ENCODE data around the gene DOCK8. TPM values are rescaled to one million over a fixed set of nuclear protein-coding genes. Genes with fewer than 3 reads are reported as not detected.

The DOCK8 gene
- total RNA-seq, 1 donor from 2014 or later: 0.54 TPM

- Histone ChIP-seq H3K9me3 (ENCODE audit: low read depth) (no peaks in the 10 kb centered on the region), H3K9ac (no peak overlapping the region), H3K4me1 (peaks cover 13% of the 10 kb centered on the region), H3F3A (ENCODE audit: low read depth) (peaks cover 9% of the 10 kb centered on the region), H3K27me3 (no peaks in the 10 kb centered on the region), H2AFZ (replicated peaks) (no peak overlapping the region), H4K20me1 (ENCODE audit: low read depth) (no peaks in the 10 kb centered on the region), H3K4me2 (no peak overlapping the region), H3K27ac (no peak overlapping the region), H3K36me3 (no peaks in the 10 kb centered on the region), H3K4me3 (no peak overlapping the region), H3K79me2 (ENCODE audit: low read depth) (no peaks in the 10 kb centered on the region)
- peaks cover 5% of the 10 kb centered on the region for H3K27me3 Mint-ChIP-seq (ENCODE audit: insufficient read depth, low read depth)
- H3K27ac Mint-ChIP-seq: no peak overlapping the region
- DNase-seq (ENCODE audit: low spot score): no peak
- H3K36me3 Mint-ChIP-seq: peaks cover 2% of the 10 kb centered on the region
- no peak overlapping the region for H3K4me3 Mint-ChIP-seq
- TF ChIP-seq EZH2phosphoT487 (IDR thresholded peaks at IDR 0.05) (no peak), EZH2 (IDR thresholded peaks at IDR 0.05) (no peak), CTCF (IDR thresholded peaks at IDR 0.05) (no peak)
- H3K9me3 Mint-ChIP-seq: peaks cover 4% of the 10 kb centered on the region
- peaks cover 3% of the 10 kb centered on the region for H3K4me1 Mint-ChIP-seq
Measured at GRCh38 chr9:438961-439768, 224.5 kb downstream of the DOCK8 start.

GRCh38 chr9:441126-441525 is 226.5 kb downstream of the DOCK8 start:
- no peak overlapping the region for H2AFZ ChIP-seq (replicated peaks)
- DNase-seq (ENCODE audit: low spot score): no peak
- no peaks in the 10 kb centered on the region for H3K9me3 ChIP-seq (ENCODE audit: low read depth)
- Mint-ChIP-seq H3K4me1 (peaks cover 16% of the 10 kb centered on the region), H3K36me3 (peaks cover 9% of the 10 kb centered on the region), H3K27ac (no peak overlapping the region), H3K9me3 (peaks cover 12% of the 10 kb centered on the region), H3K4me3 (no peak overlapping the region), H3K27me3 (ENCODE audit: insufficient read depth, low read depth) (peaks cover 5% of the 10 kb centered on the region)
- no peaks in the 10 kb centered on the region for H3K79me2 ChIP-seq (ENCODE audit: low read depth)
- H3F3A ChIP-seq (ENCODE audit: low read depth): peaks cover 9% of the 10 kb centered on the region
- peaks cover 13% of the 10 kb centered on the region for H3K4me1 ChIP-seq
- H4K20me1 ChIP-seq (ENCODE audit: low read depth): no peaks in the 10 kb centered on the region
- no peak overlapping the region for H3K27ac ChIP-seq
- H3K27me3 ChIP-seq: no peaks in the 10 kb centered on the region
- H3K36me3 ChIP-seq: no peaks in the 10 kb centered on the region
- TF ChIP-seq EZH2 (IDR thresholded peaks at IDR 0.05): no peak
- TF ChIP-seq CTCF (IDR thresholded peaks at IDR 0.05): no peak
- no peak for TF ChIP-seq EZH2phosphoT487 (IDR thresholded peaks at IDR 0.05)
- H3K4me3 ChIP-seq: no peak overlapping the region
- no peak overlapping the region for H3K9ac ChIP-seq
- no peak overlapping the region for H3K4me2 ChIP-seq

GRCh38 chr9:444528-444927 is 229.9 kb downstream of the DOCK8 start:
- TF ChIP-seq EZH2phosphoT487 (IDR thresholded peaks at IDR 0.05): no peak
- Mint-ChIP-seq H3K36me3 (peaks cover 9% of the 10 kb centered on the region), H3K4me3 (no peak overlapping the region), H3K27ac (no peak overlapping the region), H3K9me3 (peaks cover 14% of the 10 kb centered on the region), H3K4me1 (peaks cover 16% of the 10 kb centered on the region), H3K27me3 (ENCODE audit: insufficient read depth, low read depth) (peaks cover 5% of the 10 kb centered on the region)
- H3K36me3 ChIP-seq: no peaks in the 10 kb centered on the region
- no peak overlapping the region for H3K27ac ChIP-seq
- no peaks in the 10 kb centered on the region for H4K20me1 ChIP-seq (ENCODE audit: low read depth)
- H3K4me1 ChIP-seq: peaks cover 13% of the 10 kb centered on the region
- no peaks in the 10 kb centered on the region for H3K79me2 ChIP-seq (ENCODE audit: low read depth)
- peaks cover 9% of the 10 kb centered on the region for H3F3A ChIP-seq (ENCODE audit: low read depth)
- no peak overlapping the region for H3K4me3 ChIP-seq
- H3K9me3 ChIP-seq (ENCODE audit: low read depth): no peaks in the 10 kb centered on the region
- H3K4me2 ChIP-seq: no peak overlapping the region
- peak; percentile 20 for DNase-seq (ENCODE audit: low spot score)
- no peaks in the 10 kb centered on the region for H3K27me3 ChIP-seq
- H2AFZ ChIP-seq (replicated peaks): no peak overlapping the region
- H3K9ac ChIP-seq: no peak overlapping the region

- TF ChIP-seq CTCF (IDR thresholded peaks at IDR 0.05) (no peak), EZH2 (IDR thresholded peaks at IDR 0.05) (no peak), EZH2phosphoT487 (IDR thresholded peaks at IDR 0.05) (no peak)
- H3K27ac ChIP-seq: no peak overlapping the region
- Mint-ChIP-seq H3K4me1 (peaks cover 16% of the 10 kb centered on the region), H3K27ac (peak overlapping the region; percentile 47), H3K9me3 (peaks cover 14% of the 10 kb centered on the region), H3K36me3 (peaks cover 9% of the 10 kb centered on the region), H3K27me3 (ENCODE audit: insufficient read depth, low read depth) (peaks cover 5% of the 10 kb centered on the region), H3K4me3 (no peak overlapping the region)
- no peak for DNase-seq (ENCODE audit: low spot score)
- H3K4me3 ChIP-seq: no peak overlapping the region
- H2AFZ ChIP-seq (replicated peaks): no peak overlapping the region
- H3K27me3 ChIP-seq: no peaks in the 10 kb centered on the region
- H3K4me2 ChIP-seq: no peak overlapping the region
- H3K9me3 ChIP-seq (ENCODE audit: low read depth): no peaks in the 10 kb centered on the region
- no peaks in the 10 kb centered on the region for H4K20me1 ChIP-seq (ENCODE audit: low read depth)
- no peaks in the 10 kb centered on the region for H3K79me2 ChIP-seq (ENCODE audit: low read depth)
- H3F3A ChIP-seq (ENCODE audit: low read depth): peaks cover 9% of the 10 kb centered on the region
- H3K9ac ChIP-seq: no peak overlapping the region
- peaks cover 13% of the 10 kb centered on the region for H3K4me1 ChIP-seq
- no peaks in the 10 kb centered on the region for H3K36me3 ChIP-seq
Measured at GRCh38 chr9:445033-445432, 230.4 kb downstream of the DOCK8 start.

Measured in neural progenitor cell (in vitro differentiated cells).